Panc1 (cell line): Measurements from ENCODE around the gene RBPMS2.

Experiments used
- CTCF ChIP-seq: fragments of 450-650 bp; IDR thresholded peaks from 2 replicates; pipeline ENCODE4 v1.5.1; 2017; ENCODE audit warnings: mild to moderate bottlenecking
- SIN3A ChIP-seq: IDR thresholded peaks from 2 replicates; pipeline ENCODE4 v1.6.1; 2012; ENCODE audit warnings: low read depth, mild to moderate bottlenecking, low read length, moderate library complexity, borderline replicate concordance; ENCODE audit not compliant: insufficient read depth

- TF ChIP-seq CTCF (no peak), SIN3A (no peak)
Observed at GRCh38 chr15:64775551-64776401, at the start of gene RBPMS2.
